HG02943 (cell line): ENCODE measurements around the gene ATF6.
A peak's percentile ranks its signal among the peaks of the same experiment; 100 is the strongest.
"Not testable (repeated sequence)": the region's sequence is repeated elsewhere in the genome, so short reads cannot be mapped to it uniquely, and the experiment has no call there.

Source experiments
- ATAC-seq: cut with Tn5 transposase; IDR thresholded peaks from one replicate; pipeline ENCODE4 v1.9.1; 2021; ENCODE audit warnings: mild to moderate bottlenecking, low read depth, moderate library complexity; ENCODE audit not compliant: unreplicated experiment

Gene ATF6

GRCh38 chr1:161733526-161733925 lies 32.6 kb upstream of the ATF6 start:
- ATAC-seq: no peak

GRCh38 chr1:161735837-161736236 lies 30.3 kb upstream of the ATF6 start:
- ATAC-seq: no peak

- ATAC-seq: no peak
Measured at GRCh38 chr1:161736335-161736969, 29.7 kb upstream of the ATF6 start.

GRCh38 chr1:161737625-161738024 lies 28.5 kb upstream of the ATF6 start:
- ATAC-seq: no peak

GRCh38 chr1:161738627-161739287 lies 27.4 kb upstream of the ATF6 start:
- ATAC-seq: peak; percentile 63

- ATAC-seq: no peak
Measured at GRCh38 chr1:161739865-161740566, 26.1 kb upstream of the ATF6 start.

GRCh38 chr1:161740921-161741320 lies 25.2 kb upstream of the ATF6 start:
- ATAC-seq: no peak

- ATAC-seq: no peak
Measured at GRCh38 chr1:161743231-161743630, 22.9 kb upstream of the ATF6 start.

- no peak for ATAC-seq
Measured at GRCh38 chr1:161747801-161748200, 18.3 kb upstream of the ATF6 start.

- peak; percentile 98 for ATAC-seq
Measured at GRCh38 chr1:161749509-161750407, 16.4 kb upstream of the ATF6 start, which contains the start of gene DUSP12. TSS of gene DUSP12 (plus strand) at chr1:161749786. CDS start at chr1:161749802, 16 bp downstream.

GRCh38 chr1:161763522-161764098 lies 2.5 kb upstream of the ATF6 start:
- ATAC-seq: no peak

GRCh38 chr1:161768461-161768860 lies 2.3 kb downstream of the ATF6 start:
- ATAC-seq: no peak

- no peak for ATAC-seq
Measured at GRCh38 chr1:161768986-161769672, 3.0 kb downstream of the ATF6 start.

GRCh38 chr1:161769673-161770045 lies 3.5 kb downstream of the ATF6 start:
- not testable (repeated sequence) for ATAC-seq

- ATAC-seq: no peak
Measured at GRCh38 chr1:161770250-161770649, 4.1 kb downstream of the ATF6 start.

GRCh38 chr1:161771161-161771560 lies 5.0 kb downstream of the ATF6 start:
- ATAC-seq: no peak

- ATAC-seq: no peak
Measured at GRCh38 chr1:161771973-161772372, 5.9 kb downstream of the ATF6 start.

- ATAC-seq: no peak
Measured at GRCh38 chr1:161772397-161772796, 6.3 kb downstream of the ATF6 start.

- ATAC-seq: no peak
Measured at GRCh38 chr1:161773791-161774190, 7.7 kb downstream of the ATF6 start.

- no peak for ATAC-seq
Measured at GRCh38 chr1:161777261-161777660, 11.1 kb downstream of the ATF6 start.
